Measurements from ENCODE around the gene C17orf50. TPM values are rescaled to one million over a fixed set of nuclear protein-coding genes. Genes with fewer than 3 reads are reported as not detected.

C17orf50 gene
- total RNA-seq, 1 donor from 2014 or later, result 1.0 TPM

GRCh38 chr17:35728551-35728950 is 32.1 kb upstream of the C17orf50 start:
- TF ChIP-seq CTCF (conservative IDR thresholded peaks at IDR 0.05; ENCODE audit: low read depth, low read length), result no peak
- no peak overlapping the region for H3K4me3 ChIP-seq (ENCODE audit: low read depth, low read length)
- no peak for DNase-seq (ENCODE audit: low read depth)

GRCh38 chr17:35729405-35729833 is 31.3 kb upstream of the C17orf50 start:
- no peak overlapping the region for H3K4me3 ChIP-seq (ENCODE audit: low read depth, low read length)
- DNase-seq (ENCODE audit: low read depth), result no peak
- no peak for TF ChIP-seq CTCF (conservative IDR thresholded peaks at IDR 0.05; ENCODE audit: low read depth, low read length)

GRCh38 chr17:35730400-35731005 is 30.2 kb upstream of the C17orf50 start:
- no peak overlapping the region for H3K4me3 ChIP-seq (ENCODE audit: low read depth, low read length)
- TF ChIP-seq CTCF (conservative IDR thresholded peaks at IDR 0.05; ENCODE audit: low read depth, low read length), result no peak
- DNase-seq (ENCODE audit: low read depth), result no peak

GRCh38 chr17:35731239-35731916 is 29.3 kb upstream of the C17orf50 start, which contains the start of gene RASL10B:
RASL10B (plus strand) TSS chr17:35731639; CDS start chr17:35735185, 3,546 bp downstream.
- no peak for TF ChIP-seq CTCF (conservative IDR thresholded peaks at IDR 0.05; ENCODE audit: low read depth, low read length)
- DNase-seq (ENCODE audit: low read depth), result no peak
- peak within 1 kb of the TSS; percentile 57 for H3K4me3 ChIP-seq (ENCODE audit: low read depth, low read length)

- no peak for DNase-seq (ENCODE audit: low read depth)
- TF ChIP-seq CTCF (conservative IDR thresholded peaks at IDR 0.05; ENCODE audit: low read depth, low read length), result no peak
- H3K4me3 ChIP-seq (ENCODE audit: low read depth, low read length), result peak overlapping the region; percentile 57
Observed at GRCh38 chr17:35731917-35732805, 28.5 kb upstream of the C17orf50 start.

- DNase-seq (ENCODE audit: low read depth), result no peak
- H3K4me3 ChIP-seq (ENCODE audit: low read depth, low read length), result no peak overlapping the region
- TF ChIP-seq CTCF (conservative IDR thresholded peaks at IDR 0.05; ENCODE audit: low read depth, low read length), result no peak
Observed at GRCh38 chr17:35732806-35733136, 27.9 kb upstream of the C17orf50 start.
